GM12878 (cell line): ENCODE data around the gene EPOP. TPM values are rescaled to one million over a fixed set of nuclear protein-coding genes. Genes with fewer than 3 reads are reported as not detected.
A peak's percentile ranks its signal among the peaks of the same experiment; 100 is the strongest.

ENCODE experiments used
- BCLAF1 ChIP-seq: fragments of 450-650 bp; IDR thresholded peaks from 2 replicates; pipeline ENCODE4 v1.6.1; 2017; ENCODE audit warnings: antibody characterized with exemption, mild to moderate bottlenecking, moderate library complexity
- CEBPB ChIP-seq, 2 experiments: fragments of 150-350 bp in 1 of 2; IDR thresholded peaks; 2 replicates each; pipeline ENCODE4 v1.6.1; 2012 to 2014; ENCODE audit warnings: low read depth in 2 of 2, low read length in 2 of 2, borderline replicate concordance in 1 of 2, inconsistent platforms in 1 of 2
- IKZF1 ChIP-seq: fragments of 450-650 bp; conservative IDR thresholded peaks from 2 replicates; pipeline ENCODE4 v1.6.1; 2017; ENCODE audit warnings: antibody characterized with exemption, mild to moderate bottlenecking
- KAT2A ChIP-seq: conservative IDR thresholded peaks from 2 replicates; pipeline ENCODE4 v1.6.1; 2011; ENCODE audit warnings: low read depth, low read length; ENCODE audit not compliant: control insufficient read depth
- KLF5 ChIP-seq: fragments of 450-650 bp; IDR thresholded peaks from 2 replicates; pipeline ENCODE4 v1.6.1; 2014; ENCODE audit warnings: mild to moderate bottlenecking; ENCODE audit not compliant: partially characterized antibody
- MYB ChIP-seq: fragments of 150-350 bp; IDR thresholded peaks from 2 replicates; pipeline ENCODE4 v1.6.1; 2014; ENCODE audit warnings: mild to moderate bottlenecking, low read depth, low read length, borderline replicate concordance
- NR2C2 ChIP-seq: IDR thresholded peaks from 2 replicates; pipeline ENCODE4 v1.6.1; 2011; ENCODE audit warnings: borderline replicate concordance, low read depth; ENCODE audit not compliant: control insufficient read depth, insufficient read length
- PAX8 ChIP-seq: fragments of 450-650 bp; IDR thresholded peaks from 2 replicates; pipeline ENCODE4 v1.6.1; 2017; ENCODE audit warnings: mild to moderate bottlenecking, moderate library complexity
- PML ChIP-seq: IDR thresholded peaks from 2 replicates; pipeline ENCODE4 v1.6.1; 2012; ENCODE audit warnings: low read length, inconsistent platforms
- RB1 ChIP-seq: fragments of 450-650 bp; formaldehyde crosslinking; IDR thresholded peaks from 2 replicates; pipeline ENCODE4 v1.6.1; 2017; ENCODE audit warnings: mild to moderate bottlenecking, borderline replicate concordance
- REST ChIP-seq: IDR thresholded peaks from 2 replicates; pipeline ENCODE4 v1.6.1; 2012; ENCODE audit warnings: mild to moderate bottlenecking, low read depth, low read length
- RFX5 ChIP-seq: IDR thresholded peaks from 2 replicates; pipeline ENCODE4 v1.6.1; 2011; ENCODE audit warnings: low read depth, low read length, improper control_type of control experiment
- polyA plus RNA-seq, 11 experiments: library from polyadenylated mRNA; depleted of rRNA in 4 of 11; unstranded in 6 of 11; stranded (reverse) in 5 of 11; fragments of >200 nt; fragmentation: Nextera tagmentation in 4 of 11; fragmentation: Illumina TruSeq in 1 of 11; extraction: Ambion mirVana in 4 of 11; extraction: Trizol in 1 of 11; gene quantifications; 1 replicate in 1 of 11; 2 replicates in 10 of 11; pipeline versions ENCODE4 v1.2.1 to v1.2.3, GENCODE V29; 2011 to 2016; ENCODE audit warnings: inconsistent platforms in 2 of 11, missing spikeins in 2 of 11, low read depth in 1 of 11
- total RNA-seq, 4 experiments: library from RNA; depleted of rRNA in 3 of 4; stranded (reverse); fragments of >200 nt in 3 of 4; fragmentation: Illumina TruSeq in 1 of 4; extraction: Trizol in 1 of 4; gene quantifications; 2 replicates each; pipeline versions ENCODE4 v1.2.1 to v1.2.3, GENCODE V29; 2013 to 2021
- TF ChIP-seq, protein P1 (sequence below): fragments of 450-650 bp; IDR thresholded peaks from 2 replicates; pipeline ENCODE4 v1.6.1; 2017; ENCODE audit warnings: mild to moderate bottlenecking, moderate library complexity
- TF ChIP-seq, protein P2 (sequence below): IDR thresholded peaks from 2 replicates; pipeline ENCODE4 v1.6.1; 2012; ENCODE audit warnings: low read depth, low read length, improper control_type of control experiment

The EPOP gene
- total and polyA plus RNA-seq, 10 of the 15 experiments (the other 5 are each of a cell fraction or from before 2014, with no cell fraction given), result 0.53 to 9.0 (median 3.7) TPM

GRCh38 chr17:38705803-38706504, 31.2 kb upstream of the EPOP start (continued):
- no peak for TF ChIP-seq PAX8
- peak; percentile 89 for TF ChIP-seq IKZF1
- TF ChIP-seq REST, result no peak
- TF ChIP-seq, protein P1, sequence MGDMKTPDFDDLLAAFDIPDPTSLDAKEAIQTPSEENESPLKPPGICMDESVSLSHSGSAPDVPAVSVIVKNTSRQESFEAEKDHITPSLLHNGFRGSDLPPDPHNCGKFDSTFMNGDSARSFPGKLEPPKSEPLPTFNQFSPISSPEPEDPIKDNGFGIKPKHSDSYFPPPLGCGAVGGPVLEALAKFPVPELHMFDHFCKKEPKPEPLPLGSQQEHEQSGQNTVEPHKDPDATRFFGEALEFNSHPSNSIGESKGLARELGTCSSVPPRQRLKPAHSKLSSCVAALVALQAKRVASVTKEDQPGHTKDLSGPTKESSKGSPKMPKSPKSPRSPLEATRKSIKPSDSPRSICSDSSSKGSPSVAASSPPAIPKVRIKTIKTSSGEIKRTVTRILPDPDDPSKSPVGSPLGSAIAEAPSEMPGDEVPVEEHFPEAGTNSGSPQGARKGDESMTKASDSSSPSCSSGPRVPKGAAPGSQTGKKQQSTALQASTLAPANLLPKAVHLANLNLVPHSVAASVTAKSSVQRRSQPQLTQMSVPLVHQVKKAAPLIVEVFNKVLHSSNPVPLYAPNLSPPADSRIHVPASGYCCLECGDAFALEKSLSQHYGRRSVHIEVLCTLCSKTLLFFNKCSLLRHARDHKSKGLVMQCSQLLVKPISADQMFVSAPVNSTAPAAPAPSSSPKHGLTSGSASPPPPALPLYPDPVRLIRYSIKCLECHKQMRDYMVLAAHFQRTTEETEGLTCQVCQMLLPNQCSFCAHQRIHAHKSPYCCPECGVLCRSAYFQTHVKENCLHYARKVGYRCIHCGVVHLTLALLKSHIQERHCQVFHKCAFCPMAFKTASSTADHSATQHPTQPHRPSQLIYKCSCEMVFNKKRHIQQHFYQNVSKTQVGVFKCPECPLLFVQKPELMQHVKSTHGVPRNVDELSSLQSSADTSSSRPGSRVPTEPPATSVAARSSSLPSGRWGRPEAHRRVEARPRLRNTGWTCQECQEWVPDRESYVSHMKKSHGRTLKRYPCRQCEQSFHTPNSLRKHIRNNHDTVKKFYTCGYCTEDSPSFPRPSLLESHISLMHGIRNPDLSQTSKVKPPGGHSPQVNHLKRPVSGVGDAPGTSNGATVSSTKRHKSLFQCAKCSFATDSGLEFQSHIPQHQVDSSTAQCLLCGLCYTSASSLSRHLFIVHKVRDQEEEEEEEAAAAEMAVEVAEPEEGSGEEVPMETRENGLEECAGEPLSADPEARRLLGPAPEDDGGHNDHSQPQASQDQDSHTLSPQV, result no peak
- no peak for TF ChIP-seq KAT2A
- no peak for TF ChIP-seq KLF5
- TF ChIP-seq CEBPB (IDR thresholded peaks at IDR 0.05; ENCODE audit: borderline replicate concordance in 1 of 2, low read depth in 2 of 2, low read length in 2 of 2), result no peak
- TF ChIP-seq PML, result no peak
- no peak for TF ChIP-seq RB1
- TF ChIP-seq, protein P2, sequence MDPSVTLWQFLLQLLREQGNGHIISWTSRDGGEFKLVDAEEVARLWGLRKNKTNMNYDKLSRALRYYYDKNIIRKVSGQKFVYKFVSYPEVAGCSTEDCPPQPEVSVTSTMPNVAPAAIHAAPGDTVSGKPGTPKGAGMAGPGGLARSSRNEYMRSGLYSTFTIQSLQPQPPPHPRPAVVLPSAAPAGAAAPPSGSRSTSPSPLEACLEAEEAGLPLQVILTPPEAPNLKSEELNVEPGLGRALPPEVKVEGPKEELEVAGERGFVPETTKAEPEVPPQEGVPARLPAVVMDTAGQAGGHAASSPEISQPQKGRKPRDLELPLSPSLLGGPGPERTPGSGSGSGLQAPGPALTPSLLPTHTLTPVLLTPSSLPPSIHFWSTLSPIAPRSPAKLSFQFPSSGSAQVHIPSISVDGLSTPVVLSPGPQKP, result no peak
- TF ChIP-seq MYB, result no peak
- no peak for TF ChIP-seq BCLAF1
- TF ChIP-seq RFX5, result no peak
- no peak for TF ChIP-seq NR2C2
